Hematopoietic multipotent progenitor cell treated with erythropoietin and hydrocortisone succinate and interleukin-3 and kit ligand, for 4 days (in vitro differentiated cells): Measurements from ENCODE around the gene TSSK2.
A peak's percentile ranks its signal among the peaks of the same experiment; 100 is the strongest.

Source experiments
- DNase-seq: peaks from one replicate; pipeline ENCODE4 v3.0.0-alpha.2; 2015

TSSK2 gene

DNA sequence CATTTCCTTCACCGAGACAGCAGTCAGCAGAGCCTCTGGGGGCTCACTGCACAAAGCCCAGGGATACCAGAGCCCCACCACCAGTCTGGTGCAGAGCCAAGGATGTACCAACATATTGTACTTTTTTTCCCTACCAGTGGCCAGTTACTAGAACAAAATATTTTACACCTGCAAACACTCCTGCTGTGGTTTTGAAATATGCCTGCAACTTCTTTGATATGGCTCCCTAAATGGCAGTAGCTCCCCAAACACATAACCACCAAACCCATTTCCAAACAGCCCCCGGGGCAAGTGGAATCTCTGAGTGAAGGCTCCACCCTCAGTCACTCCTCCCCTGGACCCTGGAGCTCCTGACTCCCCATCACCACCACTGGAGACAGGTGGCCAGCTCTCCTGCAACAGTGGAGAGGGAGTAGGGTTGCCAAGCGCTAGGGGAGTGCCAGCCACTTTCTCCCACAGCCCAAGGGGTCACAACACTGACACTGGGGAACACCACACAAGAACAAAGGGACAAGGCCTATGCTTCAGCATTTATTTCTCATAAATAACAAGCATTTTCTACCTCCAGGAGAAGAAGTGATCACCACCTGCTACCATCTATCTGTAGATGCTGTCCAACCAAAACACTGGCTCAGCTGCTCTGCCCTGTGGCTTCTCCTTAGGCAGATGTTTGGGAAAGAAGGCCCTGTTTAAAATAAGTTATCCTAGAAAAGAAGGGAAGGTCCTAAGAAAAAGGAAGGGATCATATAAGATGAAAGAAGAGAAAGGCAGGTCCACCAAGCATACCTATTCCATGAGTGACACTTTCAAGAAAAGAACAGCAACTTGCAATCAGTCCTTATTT is 24.0 kb upstream of the TSSK2 start:
- DNase-seq = peak; percentile 22

DNA sequence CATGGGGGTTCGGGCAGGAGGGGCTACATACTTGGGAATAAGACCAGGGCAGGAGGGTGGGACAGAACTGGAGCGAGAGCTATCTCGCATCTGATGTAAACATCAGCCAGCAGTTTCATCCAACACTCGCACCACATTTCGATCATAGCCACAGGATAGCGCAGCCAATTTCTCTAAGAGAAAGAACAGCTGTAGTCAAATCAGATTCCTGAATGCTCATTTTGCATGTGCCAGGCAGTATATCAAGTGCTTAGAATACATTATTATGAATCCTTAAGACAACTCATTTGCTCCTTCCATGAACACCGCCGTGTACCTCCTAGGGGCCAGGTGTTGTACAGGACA is 23.4 kb upstream of the TSSK2 start:
- no peak for DNase-seq

DNA sequence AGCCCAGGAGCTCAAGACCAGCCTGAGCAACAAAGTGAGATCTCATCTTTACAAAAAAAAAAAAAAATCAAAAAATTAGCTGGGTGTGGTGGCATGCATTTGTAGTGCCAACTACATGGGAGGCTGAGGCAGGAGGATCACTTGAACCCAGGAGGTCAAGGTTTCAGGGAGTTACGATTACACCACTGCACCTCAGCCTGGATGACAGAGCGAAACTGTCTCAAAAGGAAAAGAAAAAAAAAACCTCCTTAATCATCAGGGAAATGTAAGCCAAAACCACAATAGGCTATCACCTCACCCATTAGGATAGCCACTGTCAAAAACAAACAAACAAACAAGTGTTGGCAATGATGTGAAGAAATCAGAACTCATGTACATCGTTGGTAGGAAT is 22.3 kb upstream of the TSSK2 start:
- peak; percentile 37 for DNase-seq

DNA sequence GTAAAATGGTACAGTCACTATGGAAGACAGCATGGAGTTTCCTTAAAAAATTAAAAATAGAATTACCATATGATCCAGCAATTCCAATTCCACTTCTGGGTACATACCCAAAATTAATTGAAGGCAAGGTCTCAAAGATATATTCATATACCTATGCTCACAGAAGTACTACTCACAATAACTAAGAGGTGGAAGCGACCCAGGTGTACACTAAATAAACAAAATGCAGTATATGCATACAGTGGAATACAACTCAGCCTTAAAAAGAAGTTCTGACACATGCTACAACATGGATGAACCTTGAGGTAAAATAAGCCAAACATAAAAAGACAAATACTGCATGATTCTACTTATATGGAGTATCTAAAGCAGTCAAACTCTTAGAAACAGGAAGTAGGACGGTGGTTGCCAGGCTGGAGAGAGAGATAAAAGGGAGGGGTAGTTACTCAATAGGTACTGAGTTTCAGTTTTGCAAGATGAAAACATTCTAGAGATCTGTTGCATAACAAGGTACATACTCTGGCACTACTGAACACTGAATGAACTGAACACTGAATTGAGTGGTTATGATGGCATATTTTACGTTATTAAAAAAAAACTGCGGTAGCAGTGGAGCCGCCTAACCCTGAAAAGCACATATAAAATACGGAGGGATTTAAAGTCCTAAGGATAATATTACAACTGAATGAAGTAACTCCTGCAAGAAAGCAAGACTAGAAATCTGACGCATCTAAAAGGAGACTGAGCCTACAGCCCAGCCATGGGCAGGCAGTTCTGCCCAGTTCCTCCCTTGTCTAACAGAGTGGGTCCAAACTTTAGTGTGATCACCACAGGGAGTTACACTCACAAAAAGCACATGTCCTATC is 21.7 kb upstream of the TSSK2 start:
- DNase-seq = peak; percentile 97

DNA sequence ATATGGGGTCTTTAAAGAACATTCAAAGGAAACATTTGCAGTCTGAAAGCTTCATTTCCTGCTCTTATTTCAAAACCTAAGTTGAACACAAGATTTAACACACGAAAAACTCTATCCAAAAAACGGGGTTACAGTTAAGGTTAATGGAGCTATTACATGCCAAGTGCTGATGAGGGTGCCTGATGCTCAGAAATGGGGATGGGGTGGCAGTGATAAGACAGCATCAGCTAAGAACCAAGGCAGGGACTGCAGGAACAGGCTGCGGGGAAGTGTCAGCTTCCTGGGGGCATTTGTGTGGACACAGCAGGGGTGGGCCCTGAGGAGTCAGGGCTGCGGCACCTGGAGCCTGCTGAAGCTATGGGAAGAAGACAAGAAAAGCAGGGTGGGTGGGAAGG is 21.0 kb upstream of the TSSK2 start:
- DNase-seq = peak; percentile 62

DNA sequence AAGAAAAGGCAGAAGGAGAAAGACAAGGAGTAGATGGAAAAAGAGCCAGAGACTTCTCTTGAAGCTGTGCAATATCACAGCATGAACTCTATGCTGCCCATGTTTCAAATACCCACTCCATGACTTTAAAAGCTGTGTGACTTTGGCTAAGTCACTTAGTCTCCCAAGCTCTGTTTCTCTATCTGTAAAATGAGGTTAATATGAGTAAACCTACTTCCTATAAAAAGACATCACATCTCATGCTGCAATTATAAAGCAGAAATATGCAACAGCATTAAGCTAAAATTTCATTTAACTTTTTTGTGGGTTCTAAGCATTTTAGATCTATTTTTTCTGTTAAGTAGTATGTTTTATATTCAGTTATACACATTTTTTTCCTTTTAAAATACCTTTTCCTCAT is 20.5 kb upstream of the TSSK2 start:
- peak; percentile 28 for DNase-seq

DNA sequence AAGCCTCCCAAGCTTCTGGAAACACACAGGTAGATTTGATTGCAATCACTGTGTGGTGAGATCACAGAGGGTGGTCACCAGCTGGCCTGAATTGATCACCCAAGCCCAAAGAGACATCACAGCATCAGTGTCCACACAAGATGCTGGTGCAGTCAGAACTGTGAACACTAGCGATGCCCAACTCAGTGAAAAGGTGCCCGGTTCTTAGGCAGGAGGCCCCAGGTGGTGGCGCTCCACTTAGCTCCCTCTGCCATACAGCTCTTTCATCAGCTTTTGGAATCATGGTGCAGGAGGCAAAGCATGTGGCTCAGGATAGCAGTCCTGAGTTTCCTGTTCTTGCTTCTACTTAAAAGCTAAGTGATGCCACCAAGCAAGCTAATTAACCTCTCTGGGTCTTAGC is 20.0 kb upstream of the TSSK2 start:
- no peak for DNase-seq

DNA sequence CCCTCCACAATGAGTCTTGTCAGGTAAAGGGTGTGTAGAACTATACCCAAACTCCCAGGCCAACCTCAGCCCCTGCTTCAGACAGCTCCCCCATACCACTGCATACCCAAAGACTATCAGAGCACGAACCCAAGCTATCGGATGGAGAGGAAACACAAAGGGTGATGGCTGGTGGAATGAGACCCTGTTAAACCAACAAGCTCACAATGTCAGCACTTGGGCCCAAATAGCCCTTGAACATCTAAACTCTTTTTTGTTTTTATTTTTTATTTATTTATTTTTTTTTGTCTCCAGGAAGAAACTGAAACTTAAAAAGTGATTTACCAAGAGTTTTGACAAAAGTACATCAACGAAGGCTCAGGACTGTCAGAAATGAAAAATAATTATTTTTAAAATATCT is 19.5 kb upstream of the TSSK2 start:
- no peak for DNase-seq

DNA sequence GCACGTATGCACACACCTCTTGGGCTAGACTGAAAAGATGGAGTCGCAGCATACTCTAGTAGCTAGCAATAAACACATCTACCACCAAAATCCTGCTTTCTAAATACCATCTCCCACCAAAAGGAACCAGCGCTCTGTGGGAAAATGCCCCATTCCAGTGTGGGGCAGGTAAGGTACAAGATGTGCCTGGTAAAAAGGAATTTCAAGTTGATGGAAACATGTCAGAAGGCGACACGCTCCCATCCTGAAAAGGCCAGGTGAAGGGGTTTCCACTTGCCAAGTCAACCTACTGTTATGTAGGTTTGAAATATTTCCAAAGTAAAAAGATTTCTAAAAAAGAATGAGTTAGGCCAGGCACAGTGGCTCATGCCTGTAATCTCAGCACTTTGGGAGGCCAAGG is 17.7 kb upstream of the TSSK2 start:
- no peak for DNase-seq

DNA sequence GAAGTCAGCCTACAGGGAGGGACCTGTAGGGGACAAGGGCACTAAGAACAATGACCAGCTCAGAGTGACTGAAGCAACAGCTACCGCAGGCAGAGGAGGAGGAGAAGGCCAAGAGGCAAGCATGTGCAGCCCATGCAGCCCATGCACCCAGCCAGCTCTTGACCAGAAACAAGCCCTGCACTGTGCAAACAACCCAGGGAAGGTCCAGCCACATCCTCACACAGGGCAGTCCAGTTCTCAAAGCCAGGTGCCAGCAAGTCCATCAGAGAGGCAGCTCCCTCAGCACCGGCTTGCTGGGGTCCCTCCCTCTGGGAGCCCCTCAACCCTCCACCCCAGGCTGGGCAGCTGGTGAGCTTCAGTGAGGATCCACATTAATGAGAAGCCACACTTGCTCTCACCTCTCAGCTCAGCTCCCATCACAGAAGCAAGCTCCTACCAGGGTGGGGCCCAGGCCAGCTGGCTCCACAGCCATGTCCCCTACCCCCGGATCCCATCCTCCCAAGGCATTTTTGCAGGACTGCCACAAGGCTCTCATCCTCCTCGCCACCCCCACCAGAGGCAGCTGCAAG is 16.0 kb upstream of the TSSK2 start:
- DNase-seq = no peak

DNA sequence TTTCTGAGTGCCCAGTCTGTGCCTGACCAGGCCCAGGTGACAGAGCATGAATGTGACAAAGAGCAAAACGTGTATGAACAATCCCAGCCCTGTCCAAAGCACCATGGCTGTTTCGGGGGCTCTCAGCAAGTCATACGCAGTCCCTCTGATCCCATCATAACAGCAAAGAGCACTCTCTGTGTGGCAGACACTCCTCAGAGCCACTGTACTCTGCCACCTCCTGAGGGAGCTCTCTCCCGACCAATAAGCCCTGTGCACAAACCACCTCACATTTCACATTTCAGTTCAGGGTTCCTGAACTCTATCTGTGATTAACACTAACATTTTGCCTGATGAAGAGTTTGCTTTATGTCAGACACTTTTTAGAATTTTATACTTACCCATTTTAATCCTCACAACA is 15.5 kb upstream of the TSSK2 start:
- DNase-seq = peak; percentile 66

DNA sequence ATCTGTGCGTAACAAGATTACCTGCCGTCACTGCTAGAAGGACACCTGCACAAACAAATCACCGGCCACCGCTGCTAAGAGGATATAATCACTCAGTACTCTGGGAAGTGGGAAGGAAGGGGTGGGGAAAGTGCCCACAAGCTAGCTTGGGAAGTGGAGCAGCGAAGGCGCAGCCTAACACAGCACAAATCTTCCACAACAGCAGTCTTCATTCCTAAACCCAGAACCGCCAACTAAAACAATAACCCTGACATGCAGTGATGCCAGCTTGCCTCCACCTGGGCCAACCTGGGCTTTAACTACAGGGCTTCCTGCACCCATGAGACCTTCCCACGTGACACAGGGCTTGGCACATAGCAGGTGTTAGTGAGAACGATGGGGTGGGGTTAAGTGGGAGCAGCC is 14.0 kb upstream of the TSSK2 start:
- DNase-seq = no peak

DNA sequence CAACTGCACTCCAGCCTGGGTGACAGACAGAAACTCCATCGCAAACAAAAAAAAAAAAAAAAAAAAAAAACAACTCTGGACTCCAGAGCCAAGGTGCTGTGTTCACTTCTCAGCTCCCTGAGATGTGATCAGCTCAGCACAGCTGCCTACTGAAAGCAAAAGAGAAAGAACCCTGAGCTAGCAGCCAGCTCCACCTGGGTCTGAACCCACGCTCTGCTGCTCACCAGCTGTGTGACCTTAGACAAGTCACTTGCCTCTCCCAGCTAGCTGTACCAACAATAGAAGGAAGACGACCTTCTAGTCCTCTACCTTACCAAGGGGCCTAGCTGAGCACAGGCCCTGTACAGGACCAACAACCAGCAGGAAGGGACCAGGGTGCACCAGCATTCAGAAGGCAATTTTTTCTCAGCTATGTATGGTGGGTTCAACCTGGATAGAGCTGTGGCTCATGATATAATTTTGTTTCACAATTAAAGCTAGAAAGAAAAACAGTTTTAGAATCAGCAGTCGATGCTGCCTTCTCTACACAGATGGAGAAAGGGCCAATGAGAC is 12.7 kb upstream of the TSSK2 start:
- DNase-seq = no peak

DNA sequence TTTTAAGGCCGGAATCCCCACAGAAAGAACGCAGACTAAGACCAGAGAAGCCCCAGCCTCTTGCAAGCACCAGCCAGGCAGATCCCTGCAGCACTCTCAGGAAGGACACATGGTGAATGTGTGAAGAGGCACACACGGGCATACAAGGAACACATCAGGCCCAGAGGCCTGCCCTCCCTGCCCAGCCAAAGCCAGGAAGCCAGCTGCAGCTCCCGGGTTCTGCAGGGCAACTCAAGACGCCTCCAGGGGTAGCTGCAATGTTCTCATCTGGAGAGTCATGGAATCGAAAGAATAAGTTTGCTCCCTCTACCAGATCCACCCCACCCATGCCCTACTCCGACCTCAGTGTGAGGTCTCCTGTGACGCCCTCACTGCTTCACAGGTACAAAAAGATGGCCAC is 11.2 kb upstream of the TSSK2 start:
- no peak for DNase-seq

DNA sequence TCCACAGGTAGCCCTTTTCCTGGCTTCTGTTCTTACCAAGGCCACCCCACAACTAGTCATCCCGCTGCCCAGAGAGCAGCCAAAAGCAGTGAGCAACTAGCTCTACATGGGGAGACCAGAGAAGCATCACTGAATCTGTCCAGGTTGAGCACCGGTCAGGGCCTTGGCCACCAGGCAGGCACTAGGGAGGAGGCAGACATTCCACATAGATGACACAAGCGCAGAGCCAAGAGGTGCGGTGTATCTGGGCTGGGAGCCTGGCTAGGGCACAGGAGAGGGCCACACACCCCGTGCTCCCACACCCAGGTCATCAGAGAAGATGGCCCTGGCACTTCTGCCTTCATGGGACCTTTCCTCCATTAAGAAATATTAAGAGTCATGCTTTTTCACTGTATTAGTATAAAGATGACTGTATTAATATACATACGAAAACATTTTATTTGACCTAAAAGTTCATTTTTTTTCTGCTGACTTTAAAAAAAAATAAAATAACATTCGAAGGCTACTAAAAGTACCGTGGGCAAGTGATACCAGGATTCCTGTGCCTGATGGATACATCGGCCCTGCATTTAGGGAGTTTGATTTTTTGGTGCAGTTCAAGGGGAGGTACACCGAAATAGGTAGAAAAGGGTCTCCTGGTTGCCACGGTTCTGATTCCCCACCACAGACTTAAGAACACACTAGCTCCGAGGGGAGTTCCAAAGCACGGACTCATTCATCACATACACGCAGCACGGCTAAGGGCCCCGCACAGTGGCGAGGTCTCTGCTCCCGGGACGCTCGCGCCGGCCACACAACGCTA is 10.1 kb upstream of the TSSK2 start:
- DNase-seq = no peak

DNA sequence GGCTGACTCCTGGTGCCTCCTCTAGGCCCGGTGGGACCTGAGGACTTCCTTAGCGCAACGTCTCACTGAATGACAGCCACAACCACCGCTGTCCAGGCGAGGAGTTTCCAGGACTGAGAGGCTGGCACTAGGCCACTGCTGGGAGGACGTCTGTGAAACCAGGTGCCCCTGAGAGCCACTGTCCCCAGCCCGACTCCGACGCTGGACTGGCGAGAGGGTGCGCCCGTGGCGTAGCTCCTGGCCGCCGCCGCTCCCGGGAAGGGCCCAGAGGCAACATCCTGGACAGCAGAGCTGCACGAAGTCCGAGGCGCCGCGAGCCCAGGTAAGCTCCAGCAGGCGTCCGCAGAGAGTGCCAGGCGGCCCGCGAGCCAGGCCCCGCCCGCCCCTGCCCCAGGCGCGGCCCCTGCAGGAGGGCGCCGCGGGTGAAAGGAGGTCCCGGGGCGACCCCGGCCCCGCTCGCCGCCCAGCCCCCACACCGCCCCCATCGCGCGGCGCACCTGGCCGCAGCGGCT is 9.4 kb upstream of the TSSK2 start:
- DNase-seq = peak; percentile 65

DNA sequence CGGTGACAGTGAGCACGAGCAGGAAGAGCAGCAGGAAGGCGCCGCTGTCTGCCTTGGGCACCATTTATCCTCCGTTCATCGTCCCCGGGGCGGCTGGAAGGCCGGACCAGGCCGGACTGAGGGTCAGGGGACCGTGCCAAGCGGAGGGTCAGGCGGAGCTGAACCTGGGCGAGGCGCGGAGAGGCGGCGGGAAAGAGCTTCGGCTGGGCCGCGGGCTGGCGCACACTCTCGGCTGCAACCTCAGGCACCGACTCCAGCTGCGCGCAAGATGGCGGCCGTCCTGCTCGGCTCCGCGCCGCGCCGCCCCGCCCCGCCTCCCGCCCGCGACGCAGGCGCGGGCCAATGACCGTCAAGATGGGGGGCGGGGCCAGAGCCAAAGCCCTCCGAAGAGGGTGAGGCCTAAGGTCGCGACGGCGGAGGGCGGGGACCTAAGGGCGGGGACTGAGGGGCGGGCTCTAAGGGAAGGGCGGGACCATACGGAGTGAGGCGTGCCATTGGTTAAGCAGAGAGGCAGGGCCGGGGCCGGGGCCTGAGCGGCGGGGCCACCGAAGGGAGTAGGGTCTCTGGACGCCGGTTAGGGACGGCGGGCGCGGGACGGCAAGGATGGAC is 8.9 kb upstream of the TSSK2 start, which contains the start of gene DGCR2:
Gene DGCR2, minus strand, starts transcription at position 270 of the 609 bp plus-strand sequence. Its CDS starts 206 bp downstream, at position 64.
- peak; percentile 99 for DNase-seq

DNA sequence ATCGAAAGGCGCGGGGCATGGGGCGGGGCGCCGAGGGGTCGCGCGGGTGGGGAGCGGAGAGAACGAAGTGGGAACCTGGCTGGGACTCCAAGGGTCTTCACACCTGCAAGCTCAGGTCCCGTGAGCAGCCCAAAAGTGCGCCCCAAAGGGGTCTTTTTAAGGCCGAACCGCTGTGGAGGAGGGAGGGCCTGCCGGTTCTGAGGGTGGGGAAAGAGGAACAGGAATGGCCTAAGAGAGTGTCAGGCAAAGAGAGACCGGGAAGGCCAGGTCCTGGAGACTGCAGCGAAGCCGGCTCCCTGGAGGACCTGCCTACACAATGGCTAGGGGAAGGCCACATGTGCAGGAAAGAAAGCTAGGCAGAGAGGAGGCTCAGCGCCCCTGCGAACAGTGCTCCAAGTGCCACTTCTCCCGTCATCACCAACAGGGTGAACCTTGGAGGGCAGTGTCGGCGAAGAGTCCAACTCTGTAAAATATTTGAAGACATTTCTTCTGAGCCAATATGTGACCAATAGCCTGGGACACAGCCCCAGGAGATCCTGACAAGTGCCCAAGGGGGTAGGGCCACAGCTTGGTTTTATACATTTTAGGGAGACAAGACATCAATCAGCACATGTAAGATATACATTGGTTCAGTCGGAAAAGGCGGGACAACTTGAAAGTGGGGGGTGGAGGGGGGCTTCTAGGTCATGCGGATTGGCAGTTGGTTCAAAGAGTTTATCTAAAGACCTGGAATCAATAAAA is 8.2 kb upstream of the TSSK2 start:
- DNase-seq = peak; percentile 44

DNA sequence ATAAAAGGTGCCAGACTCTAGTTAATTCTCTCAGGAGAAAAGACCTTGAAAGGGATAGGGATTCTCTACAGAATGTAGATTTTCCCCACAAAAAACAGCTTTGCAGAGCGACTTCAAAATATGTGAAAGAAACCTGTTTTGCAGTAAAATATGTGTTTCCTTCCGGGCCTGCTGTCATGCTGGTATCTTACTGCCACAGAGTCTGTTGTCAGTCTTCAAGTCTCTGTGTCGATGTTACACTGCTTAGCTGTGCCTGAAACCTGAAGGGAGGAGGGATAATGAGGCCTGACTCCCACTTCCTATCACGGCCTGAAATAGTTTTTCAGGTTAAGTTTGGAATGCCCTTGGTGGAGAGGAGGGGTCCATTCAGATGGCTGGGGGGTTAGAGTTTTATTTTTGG is 7.2 kb upstream of the TSSK2 start:
- DNase-seq = no peak

DNA sequence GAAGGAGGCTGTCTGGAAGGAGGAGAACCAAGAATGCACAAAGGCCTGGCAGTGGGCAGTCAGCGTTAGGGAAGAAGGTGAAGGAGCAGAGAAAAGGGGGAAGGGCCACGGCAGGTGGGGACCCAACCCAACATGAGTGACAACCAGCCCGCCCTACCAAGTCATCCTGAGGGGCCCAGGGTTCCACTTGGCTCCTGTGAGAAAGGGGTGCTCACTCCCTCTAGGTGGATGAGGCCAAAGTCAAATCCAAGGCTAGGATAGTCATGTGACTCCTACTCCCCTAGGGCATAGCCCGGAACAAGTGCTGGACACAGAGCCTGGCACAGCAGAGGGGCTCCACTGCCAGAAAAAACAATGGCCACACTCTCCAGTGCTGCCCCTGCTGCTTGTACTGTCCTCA is 6.7 kb upstream of the TSSK2 start:
- DNase-seq = no peak

DNA sequence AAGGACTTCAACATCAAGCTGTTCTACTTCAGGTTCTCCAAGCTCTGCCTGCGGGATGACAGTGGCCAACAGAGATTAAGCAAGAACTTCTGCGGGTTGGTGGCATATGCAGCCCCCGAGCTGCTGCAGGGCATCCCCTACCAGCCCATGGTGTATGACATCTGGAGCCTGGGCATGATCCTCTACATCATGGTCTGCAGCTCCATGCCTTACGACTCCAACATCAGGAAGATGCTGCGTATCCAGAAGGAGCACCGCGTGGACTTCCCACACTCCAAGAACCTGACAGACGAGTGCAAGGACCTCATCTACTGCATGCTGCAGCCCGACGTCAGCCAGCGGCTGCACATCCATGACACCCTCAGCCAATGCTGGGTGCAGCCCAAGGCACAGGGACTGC is 6.1 kb upstream of the TSSK2 start:
- DNase-seq = no peak
